Measurements from ENCODE around the gene DNAJB9.

The DNAJB9 gene

DNA sequence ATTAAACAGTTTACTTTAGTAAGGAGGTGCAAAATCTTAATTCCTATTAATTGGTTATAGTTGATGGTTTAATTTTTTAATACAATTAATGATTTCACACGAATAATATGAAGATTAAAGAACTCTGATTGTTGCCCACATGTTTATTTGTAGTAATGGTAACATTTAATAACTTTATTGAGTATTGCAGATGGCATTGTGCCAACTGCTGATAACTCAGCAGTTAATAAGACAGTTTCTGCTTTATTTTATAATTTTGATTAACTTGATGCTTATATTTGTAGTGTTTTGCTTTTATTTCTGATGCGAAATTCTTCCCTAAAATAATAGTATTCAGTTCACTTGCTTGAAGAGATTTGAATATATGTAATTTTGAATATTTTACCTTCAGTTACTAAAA lies 2.8 kb downstream of the DNAJB9 start:
- Histone ChIP-seq H3K9ac (ENCODE audit: low read depth, low read length) (no peak overlapping the region), H3K4me1 (ENCODE audit: control insufficient read depth, insufficient read depth, low read length) (peaks cover 4% of the 10 kb centered on the region), H3K36me3 (ENCODE audit: control insufficient read depth, insufficient read depth, low read length) (peaks cover 4% of the 10 kb centered on the region), H3K27me3 (ENCODE audit: control insufficient read depth, insufficient read depth, low read length) (no peaks in the 10 kb centered on the region), H3K9me3 (ENCODE audit: control insufficient read depth, insufficient read depth, low read length) (no peaks in the 10 kb centered on the region), H3K4me3 (ENCODE audit: low read depth, low read length) (no peak overlapping the region)

DNA sequence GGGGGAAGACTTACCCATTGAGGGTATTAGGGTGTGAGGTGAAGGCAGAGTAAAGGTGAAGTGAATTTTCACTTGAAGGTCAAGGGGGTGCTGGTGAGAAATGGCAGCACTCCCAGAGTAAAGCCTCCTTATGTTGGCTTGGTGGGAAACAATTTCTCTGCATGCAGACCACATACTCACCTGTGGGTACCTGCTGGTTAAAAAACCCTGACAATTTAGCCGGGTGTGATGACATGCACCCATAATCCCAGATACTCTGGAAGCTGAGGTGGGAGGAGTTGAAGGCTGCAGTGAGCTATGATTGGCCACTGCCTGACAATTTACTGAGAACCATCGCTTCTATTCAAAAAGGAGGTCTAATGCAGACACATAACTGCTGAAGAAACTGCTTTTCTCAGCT lies 5.5 kb downstream of the DNAJB9 start:
- Histone ChIP-seq H3K9me3 (ENCODE audit: control insufficient read depth, insufficient read depth, low read length) (peaks cover 8% of the 10 kb centered on the region), H3K4me3 (ENCODE audit: low read depth, low read length) (no peak overlapping the region), H3K36me3 (ENCODE audit: control insufficient read depth, insufficient read depth, low read length) (peaks cover 9% of the 10 kb centered on the region), H3K4me1 (ENCODE audit: control insufficient read depth, insufficient read depth, low read length) (no peaks in the 10 kb centered on the region), H3K27me3 (ENCODE audit: control insufficient read depth, insufficient read depth, low read length) (no peaks in the 10 kb centered on the region), H3K9ac (ENCODE audit: low read depth, low read length) (no peak overlapping the region)

DNA sequence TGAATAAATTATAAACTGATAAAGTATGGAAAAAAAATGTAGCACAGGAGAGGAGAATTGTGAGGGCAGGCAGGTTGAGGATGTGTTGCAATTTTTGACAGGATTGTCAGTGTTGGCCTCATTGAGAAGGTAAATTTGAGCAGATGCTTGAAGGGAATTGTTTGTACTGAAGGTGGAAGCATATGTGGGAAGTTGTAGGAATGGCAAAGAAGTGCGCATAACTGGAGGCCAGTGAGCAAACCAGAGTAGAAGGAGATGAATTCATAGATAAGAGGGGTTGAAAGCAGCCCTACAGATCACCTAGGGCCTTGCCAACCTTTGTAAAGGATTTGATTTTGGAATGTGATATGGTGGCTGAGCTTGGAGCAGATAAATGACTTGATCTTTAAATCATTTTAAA lies 6.4 kb downstream of the DNAJB9 start:
- no peaks in the 10 kb centered on the region for H3K27me3 ChIP-seq (ENCODE audit: control insufficient read depth, insufficient read depth, low read length)
- peaks cover 11% of the 10 kb centered on the region for H3K9me3 ChIP-seq (ENCODE audit: control insufficient read depth, insufficient read depth, low read length)
- peaks cover 9% of the 10 kb centered on the region for H3K36me3 ChIP-seq (ENCODE audit: control insufficient read depth, insufficient read depth, low read length)

DNA sequence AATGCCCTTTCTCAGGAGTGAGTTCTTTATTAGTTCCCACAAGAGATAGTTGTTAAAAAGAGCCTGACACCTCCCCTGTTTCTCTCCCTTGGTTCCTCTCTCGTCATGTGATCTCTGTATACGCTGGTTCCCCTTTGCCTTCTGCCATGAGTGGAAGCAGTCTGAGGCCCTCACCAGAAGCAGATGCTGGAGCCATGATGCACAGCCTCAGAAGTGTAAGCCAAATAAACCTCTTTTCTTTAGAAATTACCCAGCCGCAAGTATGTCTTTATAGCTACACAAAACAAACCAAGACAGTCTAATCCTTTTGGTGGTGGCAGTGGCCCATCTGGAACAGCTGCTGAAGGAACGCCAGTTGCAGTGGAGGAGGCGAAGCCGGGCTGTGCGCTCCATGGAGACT lies 9.3 kb downstream of the DNAJB9 start:
- Histone ChIP-seq H3K4me1 (ENCODE audit: control insufficient read depth, insufficient read depth, low read length) (peaks cover 6% of the 10 kb centered on the region), H3K4me3 (ENCODE audit: low read depth, low read length) (no peak overlapping the region), H3K36me3 (ENCODE audit: control insufficient read depth, insufficient read depth, low read length) (peaks cover 9% of the 10 kb centered on the region), H3K27me3 (ENCODE audit: control insufficient read depth, insufficient read depth, low read length) (no peaks in the 10 kb centered on the region), H3K9ac (ENCODE audit: low read depth, low read length) (no peak overlapping the region), H3K9me3 (ENCODE audit: control insufficient read depth, insufficient read depth, low read length) (peaks cover 11% of the 10 kb centered on the region)

More for the DNA sequence above, 6.4 kb downstream of the DNAJB9 start:
- Histone ChIP-seq H3K9ac (ENCODE audit: low read depth, low read length) (no peak overlapping the region), H3K4me3 (ENCODE audit: low read depth, low read length) (no peak overlapping the region), H3K4me1 (ENCODE audit: control insufficient read depth, insufficient read depth, low read length) (no peaks in the 10 kb centered on the region)

DNA sequence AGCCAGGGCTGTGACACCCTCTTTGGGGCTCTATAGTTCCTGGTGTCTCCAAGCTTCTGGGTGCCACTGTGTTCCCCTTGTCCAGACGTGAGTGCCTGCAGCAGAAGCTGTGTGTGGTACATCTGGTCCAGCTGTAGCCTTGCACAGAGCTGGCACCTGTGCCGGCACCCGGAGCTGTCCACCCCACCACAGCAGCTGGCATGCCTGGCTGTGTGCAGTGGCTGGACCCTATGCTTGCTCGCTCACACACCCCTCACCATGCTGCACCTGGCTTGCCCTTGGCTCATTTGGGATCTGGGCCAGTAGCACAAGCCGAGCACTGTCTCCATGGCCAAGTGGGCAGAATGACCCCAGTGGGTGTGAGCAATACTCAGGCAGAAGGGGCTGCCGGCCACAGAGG lies 10.6 kb downstream of the DNAJB9 start:
- Histone ChIP-seq H3K9me3 (ENCODE audit: control insufficient read depth, insufficient read depth, low read length) (peaks cover 11% of the 10 kb centered on the region), H3K9ac (ENCODE audit: low read depth, low read length) (no peak overlapping the region), H3K4me3 (ENCODE audit: low read depth, low read length) (no peak overlapping the region)

DNA sequence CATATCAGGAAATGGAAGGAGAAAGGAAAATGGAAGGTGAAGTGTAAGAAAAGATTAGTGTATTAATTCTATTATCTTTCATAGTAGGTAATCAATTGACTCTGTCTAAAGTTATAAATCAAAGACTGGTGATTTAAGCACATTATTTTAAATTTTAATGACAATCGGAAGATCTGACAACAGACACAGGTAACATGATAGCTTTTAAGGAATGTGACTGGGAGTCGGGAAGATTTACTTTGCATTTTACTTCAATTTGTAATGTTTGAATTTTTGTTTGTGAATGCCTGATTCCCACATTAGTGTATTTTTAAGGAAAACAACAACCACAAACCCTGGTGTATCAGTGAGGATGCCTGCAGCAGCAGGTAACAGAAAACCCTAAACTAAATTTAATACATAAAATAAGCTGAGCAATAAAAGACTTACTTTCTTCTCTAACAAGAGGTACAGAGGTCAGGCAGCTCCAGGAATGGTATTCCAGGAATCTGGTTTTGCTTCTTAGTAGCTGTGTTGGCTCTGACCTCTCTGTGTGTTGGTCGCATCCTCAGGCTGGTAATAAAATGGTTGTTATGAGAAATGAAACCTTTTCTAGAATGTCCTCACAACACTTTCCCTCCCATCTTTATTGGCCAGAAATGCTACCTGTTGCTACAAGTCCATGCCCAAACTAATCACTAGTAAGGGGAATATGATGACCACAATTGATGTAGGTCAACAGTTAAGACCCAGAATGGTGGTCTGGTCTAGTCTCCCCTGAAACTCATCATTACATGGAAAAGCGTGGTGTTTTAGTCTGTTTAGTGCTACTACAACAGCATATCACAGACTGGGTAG lies 12.2 kb downstream of the DNAJB9 start:
- Histone ChIP-seq H3K27me3 (ENCODE audit: control insufficient read depth, insufficient read depth, low read length) (no peaks in the 10 kb centered on the region), H3K9ac (ENCODE audit: low read depth, low read length) (no peak overlapping the region), H3K4me1 (ENCODE audit: control insufficient read depth, insufficient read depth, low read length) (peaks cover 6% of the 10 kb centered on the region), H3K4me3 (ENCODE audit: low read depth, low read length) (no peak overlapping the region), H3K36me3 (ENCODE audit: control insufficient read depth, insufficient read depth, low read length) (peaks cover 5% of the 10 kb centered on the region), H3K9me3 (ENCODE audit: control insufficient read depth, insufficient read depth, low read length) (peaks cover 11% of the 10 kb centered on the region)

More for the DNA sequence above, 10.6 kb downstream of the DNAJB9 start:
- Histone ChIP-seq H3K4me1 (ENCODE audit: control insufficient read depth, insufficient read depth, low read length) (peaks cover 6% of the 10 kb centered on the region), H3K36me3 (ENCODE audit: control insufficient read depth, insufficient read depth, low read length) (peaks cover 5% of the 10 kb centered on the region), H3K27me3 (ENCODE audit: control insufficient read depth, insufficient read depth, low read length) (no peaks in the 10 kb centered on the region)

DNA sequence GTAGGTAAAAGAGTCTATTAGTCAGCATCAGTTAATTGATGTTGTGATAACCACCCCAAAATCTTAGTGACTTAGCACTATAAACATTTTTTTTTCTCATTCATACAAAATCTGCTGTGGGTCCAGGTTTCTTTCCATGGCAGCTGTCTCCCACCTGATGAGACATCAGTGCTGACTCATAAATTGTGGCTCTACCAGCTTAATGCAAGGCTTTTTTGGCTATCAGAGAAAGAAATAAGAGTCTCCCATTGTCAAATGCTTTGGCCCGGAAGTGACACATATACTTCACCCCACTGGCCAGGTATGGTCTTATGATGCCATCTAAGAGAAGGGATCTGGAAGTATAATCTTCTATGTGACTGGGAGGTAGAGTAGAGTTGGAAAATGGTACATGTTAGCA lies 14.5 kb downstream of the DNAJB9 start:
- H3K9ac ChIP-seq (ENCODE audit: low read depth, low read length) = no peak overlapping the region
- H3K9me3 ChIP-seq (ENCODE audit: control insufficient read depth, insufficient read depth, low read length) = peaks cover 11% of the 10 kb centered on the region
- H3K36me3 ChIP-seq (ENCODE audit: control insufficient read depth, insufficient read depth, low read length) = peaks cover 4% of the 10 kb centered on the region
- H3K27me3 ChIP-seq (ENCODE audit: control insufficient read depth, insufficient read depth, low read length) = no peaks in the 10 kb centered on the region
- no peak overlapping the region for H3K4me3 ChIP-seq (ENCODE audit: low read depth, low read length)
- H3K4me1 ChIP-seq (ENCODE audit: control insufficient read depth, insufficient read depth, low read length) = peaks cover 6% of the 10 kb centered on the region

DNA sequence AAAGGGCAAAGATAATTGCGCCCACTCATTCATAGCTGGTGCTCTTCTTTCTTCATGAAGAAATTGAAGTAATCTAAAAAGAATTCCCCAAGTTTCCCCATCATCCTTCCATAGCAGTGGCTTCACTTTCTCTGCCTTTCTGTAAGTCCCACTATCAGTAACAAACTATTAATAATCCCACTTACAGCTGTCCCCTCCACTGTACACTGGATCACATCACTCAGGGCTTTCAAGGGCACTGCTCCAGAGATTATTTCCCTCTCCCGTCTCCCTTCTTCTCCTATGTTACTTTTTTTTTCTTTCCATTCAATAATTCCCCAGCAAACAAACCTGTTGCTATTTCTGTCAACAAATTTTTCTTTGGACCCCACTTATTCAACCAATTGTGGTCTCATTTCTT lies 16.2 kb downstream of the DNAJB9 start:
- Histone ChIP-seq H3K36me3 (ENCODE audit: control insufficient read depth, insufficient read depth, low read length) (no peaks in the 10 kb centered on the region), H3K4me3 (ENCODE audit: low read depth, low read length) (no peak overlapping the region), H3K9ac (ENCODE audit: low read depth, low read length) (no peak overlapping the region), H3K27me3 (ENCODE audit: control insufficient read depth, insufficient read depth, low read length) (no peaks in the 10 kb centered on the region), H3K9me3 (ENCODE audit: control insufficient read depth, insufficient read depth, low read length) (no peaks in the 10 kb centered on the region), H3K4me1 (ENCODE audit: control insufficient read depth, insufficient read depth, low read length) (peaks cover 6% of the 10 kb centered on the region)

DNA sequence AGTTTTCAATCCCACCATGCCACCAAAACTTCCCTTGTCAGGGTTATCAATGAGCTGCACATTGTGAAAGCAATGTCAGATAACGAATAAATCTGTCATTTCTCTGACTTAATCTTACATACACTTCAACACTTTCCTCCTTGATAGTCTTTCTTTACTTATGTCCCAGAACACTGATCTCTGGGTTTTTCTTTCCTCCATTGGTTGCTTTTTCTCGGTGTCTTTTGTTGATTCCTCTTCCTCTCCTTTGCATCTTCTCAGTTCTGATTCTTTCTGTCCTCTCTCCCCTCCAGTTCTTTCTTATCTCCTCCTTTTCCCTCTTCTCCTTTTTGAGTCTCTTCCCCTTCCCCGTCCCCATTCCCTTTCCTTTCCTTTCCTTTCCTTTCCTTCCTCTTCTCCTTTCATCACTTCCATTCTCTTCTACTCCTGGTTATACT lies 16.6 kb downstream of the DNAJB9 start:
- Histone ChIP-seq H3K4me3 (ENCODE audit: low read depth, low read length) (no peak overlapping the region), H3K27me3 (ENCODE audit: control insufficient read depth, insufficient read depth, low read length) (no peaks in the 10 kb centered on the region), H3K9me3 (ENCODE audit: control insufficient read depth, insufficient read depth, low read length) (no peaks in the 10 kb centered on the region), H3K36me3 (ENCODE audit: control insufficient read depth, insufficient read depth, low read length) (no peaks in the 10 kb centered on the region), H3K4me1 (ENCODE audit: control insufficient read depth, insufficient read depth, low read length) (peaks cover 6% of the 10 kb centered on the region), H3K9ac (ENCODE audit: low read depth, low read length) (no peak overlapping the region)

DNA sequence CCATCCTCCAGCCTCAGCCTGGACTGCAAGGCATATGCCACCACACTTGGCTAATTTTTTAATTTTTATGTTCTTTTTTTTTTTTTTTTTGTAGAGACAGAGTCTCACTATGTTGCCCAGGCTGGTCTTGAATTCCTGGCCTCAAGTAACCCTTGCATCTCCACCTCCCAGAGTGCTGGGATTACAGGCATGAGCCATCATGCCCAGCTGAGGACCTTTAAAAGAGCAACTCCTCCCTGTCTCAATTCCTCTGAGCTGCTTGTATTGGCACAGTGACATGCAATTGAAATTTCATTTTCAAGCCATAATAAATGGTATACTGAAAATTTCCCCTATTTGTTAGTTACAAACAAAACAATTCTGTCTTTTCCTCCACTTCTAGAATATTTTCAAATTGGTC lies 19.5 kb downstream of the DNAJB9 start:
- Histone ChIP-seq H3K4me3 (ENCODE audit: low read depth, low read length) (no peak overlapping the region), H3K4me1 (ENCODE audit: control insufficient read depth, insufficient read depth, low read length) (peaks cover 9% of the 10 kb centered on the region), H3K27me3 (ENCODE audit: control insufficient read depth, insufficient read depth, low read length) (no peaks in the 10 kb centered on the region), H3K36me3 (ENCODE audit: control insufficient read depth, insufficient read depth, low read length) (no peaks in the 10 kb centered on the region), H3K9ac (ENCODE audit: low read depth, low read length) (no peak overlapping the region), H3K9me3 (ENCODE audit: control insufficient read depth, insufficient read depth, low read length) (no peaks in the 10 kb centered on the region)

DNA sequence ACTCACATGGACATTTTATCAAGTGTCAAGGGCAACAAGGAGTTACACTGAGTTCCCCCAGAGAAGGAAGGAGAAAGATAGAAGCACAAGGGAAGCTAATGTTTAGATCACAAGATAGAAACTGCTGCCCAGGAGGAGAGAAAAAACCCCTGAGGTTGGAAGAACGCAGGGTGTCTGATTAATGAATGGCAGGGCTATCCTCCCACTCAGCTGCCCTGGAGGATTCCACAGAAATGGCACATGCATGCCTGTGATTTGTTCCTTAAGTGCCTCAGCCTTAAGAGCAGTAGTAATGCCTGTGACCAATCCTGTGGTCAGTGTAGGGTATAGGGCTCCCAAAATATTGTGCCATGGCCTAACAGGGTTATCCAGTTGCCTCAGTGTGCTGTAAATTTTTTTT lies 20.2 kb downstream of the DNAJB9 start:
- Histone ChIP-seq H3K4me1 (ENCODE audit: control insufficient read depth, insufficient read depth, low read length) (peaks cover 9% of the 10 kb centered on the region), H3K4me3 (ENCODE audit: low read depth, low read length) (no peak overlapping the region), H3K9me3 (ENCODE audit: control insufficient read depth, insufficient read depth, low read length) (no peaks in the 10 kb centered on the region), H3K36me3 (ENCODE audit: control insufficient read depth, insufficient read depth, low read length) (no peaks in the 10 kb centered on the region), H3K9ac (ENCODE audit: low read depth, low read length) (no peak overlapping the region), H3K27me3 (ENCODE audit: control insufficient read depth, insufficient read depth, low read length) (no peaks in the 10 kb centered on the region)

DNA sequence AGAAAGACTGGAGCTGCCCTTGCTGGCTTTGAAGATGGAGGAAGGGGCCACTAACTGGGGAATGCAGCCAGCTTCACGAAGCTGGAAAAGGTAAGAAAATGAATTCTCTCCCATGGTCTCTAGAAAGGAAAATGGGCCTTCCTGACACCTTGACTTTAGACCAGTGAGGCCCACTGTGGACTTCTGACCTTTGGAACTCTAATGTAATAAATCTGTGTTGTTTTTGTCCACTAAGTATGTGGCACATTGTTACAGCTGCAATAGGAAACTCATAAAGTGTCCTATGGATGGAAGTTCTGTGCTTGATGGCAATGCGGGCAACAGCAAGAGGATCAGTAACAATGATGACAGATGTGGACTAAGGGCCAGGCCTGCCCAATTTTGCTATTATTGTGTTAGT lies 20.9 kb downstream of the DNAJB9 start:
- H3K4me3 ChIP-seq (ENCODE audit: low read depth, low read length) = no peak overlapping the region
- H3K9ac ChIP-seq (ENCODE audit: low read depth, low read length) = no peak overlapping the region
- H3K4me1 ChIP-seq (ENCODE audit: control insufficient read depth, insufficient read depth, low read length) = peaks cover 9% of the 10 kb centered on the region
- no peaks in the 10 kb centered on the region for H3K27me3 ChIP-seq (ENCODE audit: control insufficient read depth, insufficient read depth, low read length)
- no peaks in the 10 kb centered on the region for H3K36me3 ChIP-seq (ENCODE audit: control insufficient read depth, insufficient read depth, low read length)
- H3K9me3 ChIP-seq (ENCODE audit: control insufficient read depth, insufficient read depth, low read length) = no peaks in the 10 kb centered on the region

Measured in iPS-15b (cell line).